NT2/D1 (cell line): ENCODE results near the gene FAM124B.

Experiments used
- YY1 ChIP-seq: IDR thresholded peaks from 2 replicates; pipeline ENCODE4 v1.6.1; 2011; ENCODE audit not compliant: insufficient read length, insufficient read depth
- ZNF274 ChIP-seq: IDR thresholded peaks from 2 replicates; pipeline ENCODE4 v1.6.1; 2011; ENCODE audit warnings: mild to moderate bottlenecking, low read depth, low read length

DNA sequence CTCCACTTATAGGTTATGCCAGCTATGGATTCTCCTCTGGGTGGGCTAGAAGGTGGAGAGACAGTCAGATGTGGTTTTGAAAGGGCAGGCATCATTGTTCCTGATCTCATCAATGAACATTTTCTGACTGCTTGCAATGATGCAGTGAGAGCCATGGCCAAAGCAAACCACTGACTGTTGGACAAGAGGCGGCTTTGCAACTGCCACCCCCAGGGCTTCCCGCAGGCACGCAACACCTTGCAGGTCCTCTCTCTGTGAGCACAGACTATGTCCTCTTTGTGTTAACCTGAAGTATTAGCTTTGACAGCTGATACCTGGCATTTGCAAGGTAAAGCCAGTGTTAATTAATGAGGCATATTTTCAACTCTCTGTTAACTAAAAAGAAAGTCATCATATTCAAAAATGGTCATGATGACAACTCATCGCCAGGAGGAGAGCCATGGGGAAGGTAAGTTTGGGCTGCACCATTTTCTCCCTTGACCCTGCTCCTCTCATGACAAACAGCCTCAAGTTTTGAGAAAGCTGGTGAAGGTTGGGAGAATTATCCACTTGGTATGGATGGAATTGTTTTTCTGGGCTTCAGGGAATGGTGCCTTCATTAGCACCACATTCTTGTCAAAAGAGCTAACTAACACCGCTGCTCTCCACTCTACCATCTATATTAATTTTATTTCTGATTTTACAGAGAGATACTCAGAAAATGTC lies 14.9 kb upstream of the FAM124B start:
- TF ChIP-seq ZNF274 (no peak), YY1 (no peak)
